Trophoblast cell (in vitro differentiated cells and primary cell): ENCODE data around the gene TNNT3.

Experiments used
- DNase-seq, 2 donors: peaks; one replicate each; pipeline ENCODE4 v3.0.0-alpha.2; 2016
- H2AFZ ChIP-seq: 2 replicates; pipeline ENCODE4 v1.6.1; 2013; ENCODE audit warnings: low read length, moderate library complexity, mild to moderate bottlenecking; ENCODE audit not compliant: insufficient read depth, poor library complexity
- H2AK5ac ChIP-seq: 2 replicates; pipeline ENCODE4 v1.6.1; 2013; ENCODE audit warnings: mild to moderate bottlenecking, low read length
- H2BK120ac ChIP-seq: 2 replicates; pipeline ENCODE4 v1.6.1; 2013; ENCODE audit warnings: low read length, mild to moderate bottlenecking, moderate library complexity; ENCODE audit not compliant: insufficient read depth, poor library complexity
- H2BK12ac ChIP-seq: 2 replicates; pipeline ENCODE4 v1.6.1; 2013; ENCODE audit warnings: mild to moderate bottlenecking, low read length, moderate library complexity
- H2BK5ac ChIP-seq: 2 replicates; pipeline ENCODE4 v1.6.1; 2013; ENCODE audit warnings: low read length, low read depth, moderate library complexity, mild to moderate bottlenecking; ENCODE audit not compliant: poor library complexity
- H3K14ac ChIP-seq: 2 replicates; pipeline ENCODE4 v1.6.1; 2013; ENCODE audit warnings: mild to moderate bottlenecking, low read length
- H3K18ac ChIP-seq: 2 replicates; pipeline ENCODE4 v1.6.1; 2013; ENCODE audit warnings: mild to moderate bottlenecking, low read length
- H3K23ac ChIP-seq: 2 replicates; pipeline ENCODE4 v1.6.1; 2013; ENCODE audit warnings: low read length
- H3K27ac ChIP-seq: 2 replicates; pipeline ENCODE4 v1.5.1; 2013; ENCODE audit warnings: low read depth, mild to moderate bottlenecking, inconsistent platforms, low read length, moderate library complexity
- H3K27me3 ChIP-seq: 2 replicates; pipeline ENCODE4 v1.6.1; 2013; ENCODE audit warnings: inconsistent platforms, mild to moderate bottlenecking, low read length, moderate library complexity; ENCODE audit not compliant: insufficient read depth
- H3K36me3 ChIP-seq, 2 experiments: 1 replicate in 1 of 2; 2 replicates in 1 of 2; pipeline ENCODE4 v1.6.1; 2013; ENCODE audit warnings: low read length in 2 of 2, mild to moderate bottlenecking in 2 of 2, moderate library complexity in 1 of 2; ENCODE audit not compliant: insufficient read depth in 2 of 2, control insufficient read depth in 1 of 2
- H3K4ac ChIP-seq: 2 replicates; pipeline ENCODE4 v1.6.1; 2013; ENCODE audit warnings: low read depth, mild to moderate bottlenecking, low read length, moderate library complexity
- H3K4me1 ChIP-seq, 2 experiments: 1 replicate in 1 of 2; 2 replicates in 1 of 2; pipeline ENCODE4 v1.6.1; 2013; ENCODE audit warnings: low read length in 2 of 2, mild to moderate bottlenecking in 2 of 2, moderate library complexity in 1 of 2; ENCODE audit not compliant: insufficient read depth in 2 of 2, control insufficient read depth in 1 of 2
- H3K4me2 ChIP-seq: 2 replicates; pipeline ENCODE4 v1.6.1; 2013; ENCODE audit warnings: inconsistent platforms, mild to moderate bottlenecking, low read length, moderate library complexity
- H3K4me3 ChIP-seq: 2 replicates; pipeline ENCODE4 v1.5.1; 2013; ENCODE audit warnings: mild to moderate bottlenecking, low read depth, low read length, inconsistent platforms
- H3K79me1 ChIP-seq: one replicate; pipeline ENCODE4 v1.6.1; 2013; ENCODE audit warnings: low read length
- H3K79me2 ChIP-seq: 2 replicates; pipeline ENCODE4 v1.6.1; 2013; ENCODE audit warnings: low read length, mild to moderate bottlenecking; ENCODE audit not compliant: control insufficient read depth, insufficient read depth, poor library complexity
- H3K9ac ChIP-seq: 2 replicates; pipeline ENCODE4 v1.6.1; 2013; ENCODE audit warnings: mild to moderate bottlenecking, low read length
- H3K9me3 ChIP-seq: 2 replicates; pipeline ENCODE4 v1.6.1; 2013; ENCODE audit warnings: low read depth, mild to moderate bottlenecking, control low read depth, inconsistent platforms, low read length; ENCODE audit not compliant: insufficient read depth
- H4K12ac ChIP-seq: 2 replicates; pipeline ENCODE4 v1.6.1; 2013; ENCODE audit warnings: low read depth, mild to moderate bottlenecking, low read length, moderate library complexity
- H4K8ac ChIP-seq: 2 replicates; pipeline ENCODE4 v1.6.1; 2013; ENCODE audit warnings: low read depth, mild to moderate bottlenecking, low read length, moderate library complexity
- H4K91ac ChIP-seq: one replicate; pipeline ENCODE4 v1.6.1; 2013; ENCODE audit warnings: low read depth, mild to moderate bottlenecking, low read length, moderate library complexity
- WGBS: extraction: QIAGEN DNeasy Blood & Tissue Kit; methylation state at CpG from one replicate; pipeline ENCODE4 v1.1.7; 2013; ENCODE audit warnings: missing lambda C conversion rate; ENCODE audit not compliant: insufficient read length, insufficient coverage; ENCODE audit errors: extremely low coverage; 5-methylcytosine and 5-hydroxymethylcytosine counted together

TNNT3 gene

DNA sequence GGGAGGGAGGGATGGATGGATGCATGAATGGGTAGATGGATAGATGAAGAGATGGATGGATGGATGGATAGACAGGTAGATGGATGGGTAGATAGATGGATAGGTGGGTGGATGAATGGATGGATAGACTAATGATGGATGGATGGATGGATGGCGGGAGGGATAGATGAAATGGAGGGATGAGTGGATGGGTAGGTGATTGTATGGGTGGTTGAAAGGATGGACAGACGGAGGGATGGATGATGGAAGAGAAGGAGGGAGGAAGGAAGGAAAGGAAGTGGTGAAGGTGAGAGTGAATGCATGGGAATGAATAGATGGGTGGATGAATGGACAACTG, 3.7 kb upstream of the TNNT3 start:
- Histone ChIP-seq H3K18ac (no peak overlapping the region), H3K14ac (no peak overlapping the region), H3K27me3 (no peaks in the 10 kb centered on the region), H3K79me2 (no peaks in the 10 kb centered on the region), H2BK12ac (no peak overlapping the region), H2AFZ (no peak overlapping the region), H4K12ac (no peak overlapping the region), H3K4me3 (no peak overlapping the region), H3K9ac (no peak overlapping the region), H3K4ac (no peak overlapping the region), H4K91ac (no peak overlapping the region), H3K27ac (no peak overlapping the region), H2BK120ac (no peak overlapping the region), H3K4me2 (no peak overlapping the region), H3K79me1 (no peaks in the 10 kb centered on the region), H3K9me3 (peaks cover 4% of the 10 kb centered on the region), H3K4me1 (peaks cover 0 to 2% of the 10 kb centered on the region in 2 experiments), H2BK5ac (no peak overlapping the region), H3K36me3 (no peaks in the 10 kb centered on the region), H4K8ac (no peak overlapping the region), H3K23ac (no peak overlapping the region), H2AK5ac (no peak overlapping the region)
- no peak for DNase-seq
- 100% methylated on average over 2 of the region's 2 CpGs for WGBS

DNA sequence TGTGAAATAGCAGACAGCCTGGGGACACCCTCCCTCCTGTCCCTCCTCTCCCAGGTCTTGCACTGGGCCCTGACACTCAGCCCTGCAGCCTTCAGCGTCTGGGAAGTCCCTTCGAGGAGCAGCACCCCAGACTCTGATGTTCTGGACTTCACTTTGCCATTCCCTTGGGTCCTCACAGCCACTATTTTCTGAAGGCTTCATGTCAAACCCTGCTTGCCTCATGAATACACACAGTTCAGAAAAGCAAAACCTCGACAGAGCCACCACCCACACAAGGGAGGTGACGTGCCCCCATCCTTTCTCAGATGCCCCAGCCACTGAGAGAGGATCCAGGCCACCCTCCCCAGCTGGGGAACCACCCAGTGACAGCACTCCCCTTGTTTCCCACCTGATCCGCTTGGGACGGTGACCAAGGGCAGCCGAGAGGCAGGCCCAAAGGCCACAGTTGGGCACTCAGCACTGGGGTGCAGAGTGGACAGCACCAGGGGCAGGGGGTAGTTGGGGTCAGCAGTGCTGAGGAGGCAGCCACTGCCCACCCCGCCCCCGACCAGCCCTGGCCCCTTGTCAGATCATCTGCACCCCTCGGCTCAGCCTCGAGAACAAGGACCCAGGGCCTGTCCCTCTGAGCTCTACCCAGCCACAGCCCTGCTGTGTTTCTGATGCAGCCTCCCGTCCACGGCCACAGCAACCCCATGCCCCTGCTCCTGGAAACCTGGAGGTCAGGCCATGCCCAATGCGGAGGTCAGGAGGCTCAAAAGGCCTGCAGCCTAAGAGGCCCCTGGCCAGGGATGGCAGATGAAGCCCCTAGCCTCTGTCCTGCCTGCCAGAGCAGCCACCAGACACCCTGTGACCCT, 3.1 kb upstream of the TNNT3 start:
- no peaks in the 10 kb centered on the region for H3K36me3 ChIP-seq
- no peak overlapping the region for H4K91ac ChIP-seq
- no peak overlapping the region for H2AK5ac ChIP-seq
- H3K4me1 ChIP-seq = peaks cover 0 to 2% of the 10 kb centered on the region in 2 experiments
- H3K23ac ChIP-seq = no peak overlapping the region
- no peak overlapping the region for H3K27ac ChIP-seq
- H3K9me3 ChIP-seq = peaks cover 4% of the 10 kb centered on the region
- no peaks in the 10 kb centered on the region for H3K27me3 ChIP-seq
- no CpG with 5 or more reads among the region's 14 CpGs for WGBS
- H3K14ac ChIP-seq = no peak overlapping the region
- no peak overlapping the region for H3K4me2 ChIP-seq
- H3K79me2 ChIP-seq = no peaks in the 10 kb centered on the region
- H2AFZ ChIP-seq = no peak overlapping the region
- no peak overlapping the region for H3K18ac ChIP-seq
- no peak for DNase-seq
- no peak overlapping the region for H3K9ac ChIP-seq
- H3K79me1 ChIP-seq = no peaks in the 10 kb centered on the region
- H2BK5ac ChIP-seq = no peak overlapping the region
- no peak overlapping the region for H2BK120ac ChIP-seq
- H3K4ac ChIP-seq = no peak overlapping the region
- no peak overlapping the region for H4K12ac ChIP-seq
- no peak overlapping the region for H4K8ac ChIP-seq
- no peak overlapping the region for H3K4me3 ChIP-seq
- H2BK12ac ChIP-seq = no peak overlapping the region

DNA sequence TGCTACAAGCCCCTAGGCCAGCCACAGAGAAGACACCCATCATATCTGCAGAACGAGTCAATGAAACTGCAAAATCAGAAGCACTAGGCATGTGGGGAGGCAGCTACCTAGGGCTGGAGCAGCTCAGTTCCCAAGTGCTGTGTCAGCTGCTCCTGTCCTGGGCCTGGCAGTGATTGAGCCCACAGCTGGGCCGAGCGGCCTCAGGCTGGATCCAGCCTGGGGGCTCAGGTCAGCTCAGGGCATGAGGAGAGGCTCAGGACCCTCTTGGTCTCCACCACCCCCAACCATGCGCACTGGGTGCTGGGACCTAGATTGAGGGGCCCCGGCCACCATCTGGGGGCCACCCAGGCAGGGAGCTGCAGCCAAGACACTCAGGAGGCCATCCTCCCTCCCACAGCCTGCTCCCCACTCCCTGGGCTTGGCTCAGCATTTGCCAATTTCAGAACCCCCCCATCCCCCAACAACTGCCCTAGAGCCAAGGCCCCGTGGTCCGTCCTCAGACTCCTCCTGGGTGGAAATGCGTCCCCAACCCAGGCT, 2.4 kb upstream of the TNNT3 start:
- Histone ChIP-seq H3K79me2 (no peaks in the 10 kb centered on the region), H3K18ac (no peak overlapping the region)

DNA sequence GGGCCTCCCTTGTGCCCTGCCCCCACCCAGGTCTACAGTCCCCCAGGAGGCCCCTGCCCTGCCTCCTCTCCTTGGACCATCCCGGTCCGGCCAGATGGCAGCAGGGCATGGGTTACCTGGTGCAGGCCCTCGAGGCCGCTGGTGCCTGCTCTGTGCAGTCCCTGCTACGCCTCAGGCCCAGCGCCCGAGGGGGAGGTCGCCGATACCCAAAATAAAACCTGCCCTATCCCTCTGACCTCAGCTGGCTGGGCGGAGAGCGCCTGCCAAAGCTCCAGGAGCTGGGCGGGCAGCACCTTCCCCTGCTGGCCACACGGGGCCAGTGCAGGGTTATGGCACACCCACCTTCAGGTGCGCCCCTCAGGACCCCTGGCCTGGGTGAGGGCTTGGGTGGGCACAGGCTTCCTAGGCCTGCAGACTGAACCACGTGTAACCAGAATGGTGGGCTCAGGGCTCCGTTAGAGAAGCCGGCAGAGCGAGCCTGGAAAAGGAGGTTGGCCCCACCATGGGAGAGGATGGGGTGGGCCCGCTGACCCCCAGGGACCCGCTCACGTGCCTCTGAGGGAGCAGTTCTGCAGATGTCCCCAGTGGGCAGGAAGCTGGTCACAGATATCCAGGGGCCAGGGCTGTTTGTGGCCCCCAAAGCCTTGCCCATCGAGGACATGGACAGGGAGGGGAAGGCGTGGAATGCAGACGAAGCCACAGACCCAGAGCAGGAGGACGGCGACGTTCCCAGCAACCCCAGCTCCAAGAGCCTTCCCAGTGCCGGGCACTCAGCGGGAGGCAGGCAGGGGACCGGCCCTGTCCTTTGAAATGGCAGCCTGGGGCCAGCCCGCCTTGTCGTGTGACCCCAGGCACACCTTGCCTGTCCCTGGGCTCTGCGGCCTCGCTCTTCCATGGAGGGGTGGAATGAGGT, 1.7 kb upstream of the TNNT3 start:
- Histone ChIP-seq H3K36me3 (no peaks in the 10 kb centered on the region), H2AK5ac (no peak overlapping the region), H2BK12ac (no peak overlapping the region), H3K4ac (no peak overlapping the region), H3K4me1 (peaks cover 0 to 2% of the 10 kb centered on the region in 2 experiments), H3K27ac (no peak overlapping the region), H3K79me1 (no peaks in the 10 kb centered on the region), H3K27me3 (no peaks in the 10 kb centered on the region), H3K23ac (no peak overlapping the region), H3K9ac (no peak overlapping the region), H4K91ac (no peak overlapping the region), H2AFZ (no peak overlapping the region), H4K8ac (no peak overlapping the region), H3K18ac (no peak overlapping the region), H4K12ac (no peak overlapping the region), H3K79me2 (no peaks in the 10 kb centered on the region), H2BK120ac (no peak overlapping the region), H3K4me3 (no peak overlapping the region), H3K14ac (no peak overlapping the region), H3K4me2 (no peak overlapping the region), H3K9me3 (peaks cover 4% of the 10 kb centered on the region), H2BK5ac (no peak overlapping the region)
- no CpG with 5 or more reads among the region's 34 CpGs for WGBS
- DNase-seq = peak in 1 of 2 donors; percentile 17

More for the DNA sequence above, 2.4 kb upstream of the TNNT3 start:
- H3K14ac ChIP-seq = no peak overlapping the region
- no peak for DNase-seq
- no peaks in the 10 kb centered on the region for H3K36me3 ChIP-seq
- peaks cover 4% of the 10 kb centered on the region for H3K9me3 ChIP-seq
- H4K91ac ChIP-seq = no peak overlapping the region
- no peak overlapping the region for H3K4ac ChIP-seq
- H2BK12ac ChIP-seq = no peak overlapping the region
- no peak overlapping the region for H3K23ac ChIP-seq
- H2AFZ ChIP-seq = no peak overlapping the region
- H2BK120ac ChIP-seq = no peak overlapping the region
- no peaks in the 10 kb centered on the region for H3K79me1 ChIP-seq
- no peaks in the 10 kb centered on the region for H3K27me3 ChIP-seq
- H2AK5ac ChIP-seq = no peak overlapping the region
- H3K4me2 ChIP-seq = no peak overlapping the region
- no peak overlapping the region for H2BK5ac ChIP-seq
- H3K9ac ChIP-seq = no peak overlapping the region
- no peak overlapping the region for H4K12ac ChIP-seq
- no peak overlapping the region for H3K4me3 ChIP-seq
- H4K8ac ChIP-seq = no peak overlapping the region
- no CpG with 5 or more reads among the region's 8 CpGs for WGBS
- H3K27ac ChIP-seq = no peak overlapping the region
- H3K4me1 ChIP-seq = peaks cover 0 to 2% of the 10 kb centered on the region in 2 experiments
